HUES48 (cell line): ENCODE results near the gene CACNA1F.
A peak's percentile ranks its signal among the peaks of the same experiment; 100 is the strongest.

Source experiments
- H3K27ac ChIP-seq: one replicate; pipeline ENCODE4 v1.7.0; 2013; ENCODE audit warnings: low read depth, low read length, inconsistent platforms
- H3K27me3 ChIP-seq: 2 replicates; pipeline ENCODE4 v1.6.1; 2013; ENCODE audit warnings: mild to moderate bottlenecking, low read length; ENCODE audit not compliant: control insufficient read depth, insufficient read depth
- H3K36me3 ChIP-seq: 2 replicates; pipeline ENCODE4 v1.6.1; 2013; ENCODE audit warnings: low read length; ENCODE audit not compliant: control insufficient read depth, insufficient read depth
- H3K4me1 ChIP-seq: 2 replicates; pipeline ENCODE4 v1.6.1; 2013; ENCODE audit warnings: mild to moderate bottlenecking, low read length; ENCODE audit not compliant: control insufficient read depth, insufficient read depth
- H3K4me3 ChIP-seq: 2 replicates; pipeline ENCODE4 v1.5.1; 2013; ENCODE audit warnings: mild to moderate bottlenecking, low read depth, low read length
- H3K9ac ChIP-seq: 2 replicates; pipeline ENCODE4 v1.6.1; 2013; ENCODE audit warnings: mild to moderate bottlenecking, low read depth, low read length, moderate library complexity
- H3K9me3 ChIP-seq: 2 replicates; pipeline ENCODE4 v1.6.1; 2013; ENCODE audit warnings: low read length; ENCODE audit not compliant: control insufficient read depth, insufficient read depth

Gene CACNA1F

DNA sequence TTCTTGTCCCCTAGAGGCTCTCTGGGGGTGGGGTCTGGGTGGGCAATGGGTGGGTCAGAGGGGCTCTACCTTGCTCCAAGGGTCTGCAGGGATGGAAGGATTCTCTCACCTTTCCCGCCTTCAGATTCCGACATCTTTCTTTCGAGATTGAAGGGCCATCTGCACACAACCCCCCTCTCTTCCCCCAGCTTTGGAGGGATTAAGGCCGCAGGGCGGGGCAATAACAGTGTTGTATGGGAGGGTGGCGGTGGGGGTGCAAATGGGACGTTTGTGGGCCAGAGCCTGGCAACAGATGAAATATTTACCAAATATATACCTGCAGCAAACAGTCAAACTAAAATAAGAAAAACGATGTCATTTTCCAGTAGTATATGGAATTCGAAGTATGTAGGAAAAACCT lies at the start of gene CACNA1F:
TSS of gene CACNA1F (minus strand) at position 165 of the 400 bp plus-strand sequence. CDS start at position 134, 31 bp downstream.
- Histone ChIP-seq H3K4me1 (no peaks in the 10 kb centered on the region), H3K27me3 (no peaks in the 10 kb centered on the region), H3K4me3 (no peak within 1 kb of the TSS), H3K9me3 (peaks cover 7% of the 10 kb centered on the region; the same call in 1 of the 2 replicates), H3K36me3 (no peaks in the 10 kb centered on the region), H3K27ac (no peak within 1 kb of the TSS), H3K9ac (no peak within 1 kb of the TSS)

DNA sequence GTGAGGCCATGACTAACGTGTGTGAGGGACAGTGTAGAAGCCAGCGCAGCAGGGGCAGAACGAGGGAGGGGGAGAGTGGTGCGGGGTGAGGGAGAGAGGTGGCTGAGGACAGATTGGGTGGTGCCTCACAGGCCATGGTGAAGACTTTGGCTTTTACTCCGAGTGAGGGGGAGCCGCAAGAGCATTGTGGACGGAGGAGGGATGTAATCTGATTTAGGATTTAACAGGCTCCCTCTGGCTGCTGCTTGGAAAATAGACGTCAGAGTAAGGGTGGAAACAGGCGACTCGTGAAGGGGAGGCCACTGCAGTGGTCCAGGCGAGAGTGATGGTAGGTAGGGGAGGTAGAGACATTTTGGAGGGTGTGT lies 49.5 kb upstream of the CACNA1F start:
- Histone ChIP-seq H3K27me3 (no peaks in the 10 kb centered on the region), H3K4me1 (no peaks in the 10 kb centered on the region), H3K36me3 (0 out of 2 replicates have a peak, but pooled peaks cover 3% of the 10 kb centered on the region), H3K4me3 (no peak overlapping the region), H3K9me3 (peaks cover 40% of the 10 kb centered on the region), H3K9ac (no peak overlapping the region), H3K27ac (no peak overlapping the region)

DNA sequence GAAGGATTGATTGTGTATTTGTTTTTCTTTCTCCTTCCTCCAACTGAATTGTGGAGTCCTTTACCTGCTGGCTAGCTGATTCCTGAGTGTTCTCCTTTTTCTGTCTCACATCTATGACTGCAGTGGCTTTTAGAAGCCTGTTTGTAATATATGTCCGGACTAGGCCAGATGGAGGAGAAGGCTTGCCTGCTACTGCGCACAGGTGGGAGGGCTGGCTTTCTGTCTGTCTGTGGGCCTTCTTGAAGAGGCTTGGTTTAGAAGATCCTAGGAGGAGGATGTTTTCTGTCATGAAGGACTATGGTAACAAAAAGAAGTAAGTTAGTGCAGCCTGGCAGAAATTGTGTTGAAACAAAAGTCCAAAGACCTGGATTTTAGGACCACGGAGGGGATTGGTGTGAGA lies 44.9 kb upstream of the CACNA1F start:
- H3K9me3 ChIP-seq = peaks cover 41% of the 10 kb centered on the region
- no peak overlapping the region for H3K9ac ChIP-seq
- H3K27ac ChIP-seq = no peak overlapping the region
- H3K4me1 ChIP-seq = no peaks in the 10 kb centered on the region
- no peaks in the 10 kb centered on the region for H3K27me3 ChIP-seq
- no peak overlapping the region for H3K4me3 ChIP-seq
- peaks cover 3% of the 10 kb centered on the region; the same call in 1 of the 2 replicates for H3K36me3 ChIP-seq

GRCh38 chrX:49277535-49277830 lies 44.3 kb upstream of the CACNA1F start:
- no peaks in the 10 kb centered on the region for H3K27me3 ChIP-seq

DNA sequence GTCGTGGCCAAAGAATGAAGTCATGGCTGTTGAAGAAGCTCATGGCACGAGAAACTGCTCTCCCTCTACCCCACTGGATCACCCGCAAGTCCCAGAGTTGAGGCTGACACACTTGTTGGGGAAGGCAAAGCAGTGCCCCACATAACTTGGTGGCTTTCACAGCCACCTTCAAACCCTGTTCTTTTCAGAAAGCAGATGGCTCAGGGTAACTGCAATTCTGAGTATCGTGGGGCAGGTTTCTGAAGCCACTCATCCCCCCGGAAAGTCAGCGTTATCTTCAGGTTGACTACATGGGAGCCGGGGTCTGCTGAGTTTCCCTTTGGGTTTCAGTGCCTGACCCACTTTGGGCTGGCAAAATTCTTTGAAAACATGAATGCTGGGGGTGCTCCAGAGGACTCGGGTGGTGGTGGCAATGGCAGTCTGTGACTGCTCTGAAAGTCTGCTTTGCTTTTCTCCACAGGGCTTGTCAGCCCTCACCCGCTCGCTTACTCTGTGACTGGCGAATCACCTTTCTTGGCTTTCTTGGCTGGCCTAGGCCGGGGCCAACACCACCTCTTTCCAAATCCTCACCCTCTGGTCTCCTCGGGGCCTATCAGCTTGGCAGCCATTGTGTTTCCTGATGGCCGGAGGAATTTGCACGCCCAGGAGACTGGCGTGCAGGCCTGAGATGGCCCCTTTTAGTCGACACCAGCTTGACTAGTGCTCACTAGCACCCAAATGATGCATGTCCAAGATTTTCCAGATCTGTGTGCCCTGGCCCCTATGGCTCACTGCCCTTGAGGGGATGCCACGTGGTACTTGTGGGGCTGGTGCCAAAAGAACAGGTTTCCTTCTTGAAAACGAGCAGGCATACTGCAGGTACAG lies 43.8 kb upstream of the CACNA1F start:
- Histone ChIP-seq H3K36me3 (peaks cover 3% of the 10 kb centered on the region; the same call in 1 of the 2 replicates), H3K4me3 (no peak overlapping the region), H3K27me3 (no peaks in the 10 kb centered on the region), H3K9ac (no peak overlapping the region), H3K27ac (no peak overlapping the region), H3K9me3 (peaks cover 39% of the 10 kb centered on the region), H3K4me1 (no peaks in the 10 kb centered on the region)

More at GRCh38 chrX:49277535-49277830, 44.3 kb upstream of the CACNA1F start:
- H3K9ac ChIP-seq = no peak overlapping the region
- peaks cover 41% of the 10 kb centered on the region for H3K9me3 ChIP-seq
- no peaks in the 10 kb centered on the region for H3K4me1 ChIP-seq
- no peak overlapping the region for H3K27ac ChIP-seq
- peaks cover 3% of the 10 kb centered on the region; the same call in 1 of the 2 replicates for H3K36me3 ChIP-seq
- no peak overlapping the region for H3K4me3 ChIP-seq

DNA sequence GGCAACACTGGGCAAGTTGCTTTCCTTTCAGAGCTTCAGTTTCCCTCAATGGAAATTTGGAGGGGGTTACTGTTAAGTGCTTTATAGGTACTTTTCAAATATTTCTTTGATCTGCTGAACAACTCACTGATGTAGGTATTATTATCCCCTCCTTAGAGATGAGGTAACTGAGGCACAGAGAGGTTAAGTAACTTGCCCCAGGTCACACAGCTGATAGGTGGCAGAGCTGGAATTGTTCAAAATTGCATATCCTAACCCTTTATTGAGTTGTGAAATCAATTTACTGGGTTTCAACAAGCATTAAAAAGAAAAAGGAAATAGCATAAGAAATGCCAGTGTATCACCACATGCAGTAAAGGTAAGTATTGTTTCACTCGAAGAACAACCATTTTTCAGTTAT lies 43.1 kb upstream of the CACNA1F start:
- Histone ChIP-seq H3K4me1 (no peaks in the 10 kb centered on the region), H3K9ac (no peak overlapping the region), H3K9me3 (peaks cover 34% of the 10 kb centered on the region), H3K4me3 (no peak overlapping the region), H3K36me3 (peaks cover 3% of the 10 kb centered on the region; the same call in 1 of the 2 replicates), H3K27me3 (no peaks in the 10 kb centered on the region), H3K27ac (no peak overlapping the region)

- peaks cover 28% of the 10 kb centered on the region for H3K9me3 ChIP-seq
- no peaks in the 10 kb centered on the region for H3K27me3 ChIP-seq
- H3K4me1 ChIP-seq = no peaks in the 10 kb centered on the region
- no peak overlapping the region for H3K9ac ChIP-seq
- H3K27ac ChIP-seq = no peak overlapping the region
- H3K36me3 ChIP-seq = peaks cover 3% of the 10 kb centered on the region; the same call in 1 of the 2 replicates
- no peak overlapping the region for H3K4me3 ChIP-seq
Observed at GRCh38 chrX:49273181-49273727, 40.1 kb upstream of the CACNA1F start.

- Histone ChIP-seq H3K27ac (no peak overlapping the region), H3K9ac (no peak overlapping the region), H3K27me3 (no peaks in the 10 kb centered on the region), H3K36me3 (peaks cover 3% of the 10 kb centered on the region; the same call in 1 of the 2 replicates), H3K9me3 (peaks cover 22% of the 10 kb centered on the region), H3K4me3 (no peak overlapping the region), H3K4me1 (no peaks in the 10 kb centered on the region)
Observed at GRCh38 chrX:49272421-49272820, 39.3 kb upstream of the CACNA1F start.

DNA sequence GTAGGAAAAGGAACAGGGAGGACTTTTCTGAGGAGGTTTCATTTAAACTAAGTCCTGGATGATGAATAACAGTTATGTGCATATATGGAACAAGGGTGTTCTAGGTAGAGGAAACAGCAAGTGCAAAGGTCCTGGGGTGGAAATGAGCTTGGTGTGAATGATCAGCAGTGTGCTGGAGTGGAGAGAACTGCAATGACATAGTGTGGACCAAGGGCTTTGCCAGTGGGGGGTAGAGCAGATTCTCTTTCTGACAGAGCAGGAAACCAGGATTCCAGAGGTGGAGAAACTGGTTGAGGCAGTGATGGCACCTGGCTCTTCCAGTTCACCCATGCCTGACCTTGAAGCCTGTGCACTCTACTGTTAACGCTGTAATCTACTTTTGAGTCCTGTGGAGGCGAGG lies 38.2 kb upstream of the CACNA1F start:
- H3K4me3 ChIP-seq = peak overlapping the region; percentile 14; the same call in 1 of the 2 replicates
- H3K27ac ChIP-seq = no peak overlapping the region
- peaks cover 3% of the 10 kb centered on the region; the same call in 1 of the 2 replicates for H3K36me3 ChIP-seq
- no peak overlapping the region for H3K9ac ChIP-seq
- no peaks in the 10 kb centered on the region for H3K4me1 ChIP-seq
- no peaks in the 10 kb centered on the region for H3K27me3 ChIP-seq
- peaks cover 20% of the 10 kb centered on the region for H3K9me3 ChIP-seq

DNA sequence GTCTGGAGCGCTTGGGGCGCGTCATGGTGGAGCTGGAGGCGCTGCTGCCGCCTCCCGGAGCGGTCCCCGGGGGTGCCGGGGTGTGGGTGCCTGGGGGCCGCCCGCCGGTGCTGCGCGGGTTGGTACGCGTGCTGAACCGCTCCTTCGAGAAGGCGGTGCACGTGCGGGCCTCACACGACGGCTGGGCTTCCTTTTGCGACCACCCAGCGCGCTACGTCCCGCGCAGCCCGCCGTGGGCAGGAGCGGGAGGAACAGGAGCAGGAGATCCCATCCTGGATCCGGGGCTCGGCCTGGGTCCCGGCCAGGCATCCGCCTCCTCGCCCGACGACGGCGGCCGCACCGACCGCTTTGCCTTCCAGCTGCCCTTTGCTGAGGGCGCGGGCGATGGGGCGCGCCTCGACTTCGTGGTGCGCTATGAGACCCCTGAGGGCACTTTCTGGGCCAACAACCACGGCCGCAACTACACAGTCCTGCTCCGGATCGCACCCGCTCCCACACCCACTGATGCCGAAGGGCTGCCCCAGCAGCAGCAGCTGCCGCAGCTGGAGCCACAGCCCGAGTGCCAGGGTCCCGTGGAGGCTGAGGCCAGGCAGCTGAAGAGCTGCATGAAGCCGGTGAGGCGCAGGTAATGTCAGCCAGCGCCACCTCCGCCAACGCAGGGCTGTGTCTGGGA lies 37.2 kb upstream of the CACNA1F start:
- Histone ChIP-seq H3K36me3 (peaks cover 3% of the 10 kb centered on the region; the same call in 1 of the 2 replicates), H3K9me3 (peaks cover 15% of the 10 kb centered on the region), H3K9ac (peak overlapping the region; percentile 82), H3K4me3 (peak overlapping the region; percentile 81), H3K27me3 (no peaks in the 10 kb centered on the region), H3K4me1 (no peaks in the 10 kb centered on the region), H3K27ac (peak overlapping the region; percentile 94)
